Retina (tissue), 1 donor: ENCODE measurements around the gene AQP2.
A peak's percentile ranks its signal among the peaks of the same experiment; 100 is the strongest.

ENCODE experiments used
- DNase-seq: peaks from one replicate; pipeline ENCODE4 v3.0.0-alpha.2; 2016

The AQP2 gene

DNA sequence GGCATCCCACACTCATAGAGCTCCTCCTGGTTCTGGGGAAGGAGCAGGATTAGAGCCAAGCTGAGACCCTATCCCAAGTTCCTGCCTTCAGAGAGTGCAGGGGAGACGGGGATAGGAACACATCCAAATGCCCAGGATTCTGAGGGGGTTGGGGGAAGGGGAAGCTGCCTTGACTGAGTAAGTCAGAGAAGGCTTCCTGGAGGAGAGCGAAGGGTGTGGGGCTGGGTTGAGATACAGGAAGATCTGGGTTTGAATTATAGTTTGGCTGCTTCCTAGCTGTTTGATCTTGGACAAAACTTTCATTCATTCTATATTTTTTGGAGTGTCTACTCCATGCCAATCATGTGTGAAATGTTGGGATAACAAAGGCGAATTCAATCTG is 8.0 kb upstream of the AQP2 start:
- no peak for DNase-seq

- peak; percentile 25 for DNase-seq
Observed at GRCh38 chr12:49942921-49943624, 7.5 kb upstream of the AQP2 start.

DNA sequence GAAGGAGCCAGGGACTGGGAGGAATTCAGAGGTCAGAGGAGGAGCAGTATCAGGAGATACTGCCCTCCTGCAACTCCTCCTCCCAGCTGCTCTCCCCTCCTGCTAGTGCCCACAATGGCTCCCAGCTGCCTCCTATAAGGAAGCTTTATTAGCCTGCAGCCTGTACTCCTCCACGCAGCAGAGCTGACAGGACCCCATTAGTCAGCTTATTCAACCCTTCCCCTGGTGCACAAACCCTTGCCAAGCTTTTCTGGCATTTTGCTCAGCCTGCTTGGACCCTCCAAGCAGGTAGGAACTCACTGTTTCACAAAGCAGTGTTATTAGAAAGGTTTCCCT is 6.9 kb upstream of the AQP2 start:
- no peak for DNase-seq

DNA sequence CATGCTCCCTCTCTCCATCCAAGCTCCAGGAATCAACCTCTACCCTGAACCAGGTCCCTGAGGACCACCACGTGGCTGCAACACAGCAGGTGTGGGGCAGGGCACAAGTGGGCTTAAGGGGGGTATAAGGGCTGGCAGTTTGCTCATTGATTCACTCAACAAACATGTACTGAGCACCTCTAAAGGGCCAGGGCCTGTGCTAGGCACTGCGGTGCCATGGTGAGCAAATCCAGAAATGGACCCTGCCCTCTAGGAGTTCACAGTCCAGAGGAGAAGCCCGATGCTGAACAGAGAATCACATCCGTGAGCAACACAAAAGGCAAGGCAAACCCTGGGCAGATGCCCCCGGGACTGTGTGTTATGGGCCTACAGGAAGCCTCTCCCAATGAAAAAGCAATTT is 6.5 kb upstream of the AQP2 start:
- no peak for DNase-seq

DNA sequence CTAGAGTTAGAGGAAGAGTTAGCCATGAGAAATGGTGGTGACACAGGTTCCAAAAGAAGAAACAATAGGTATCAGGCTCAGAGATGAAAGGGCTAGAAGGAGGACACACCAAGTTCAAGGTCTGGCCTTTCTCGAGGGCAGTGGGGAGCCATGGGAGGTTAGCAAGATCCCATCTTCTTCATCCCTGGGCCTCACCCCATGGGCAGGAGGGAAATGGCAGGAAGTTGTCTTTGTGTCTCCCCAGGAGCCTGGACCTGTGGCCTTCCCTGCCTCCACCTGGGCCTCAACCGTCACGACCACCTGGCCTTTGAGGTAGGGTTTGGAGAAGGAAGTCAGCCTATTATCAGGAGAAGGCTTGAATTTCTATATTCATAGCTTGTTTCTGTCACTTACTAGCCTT is 5.8 kb upstream of the AQP2 start:
- no peak for DNase-seq

GRCh38 chr12:49945394-49946080 is 5.0 kb upstream of the AQP2 start:
- peak; percentile 93 for DNase-seq

- DNase-seq = no peak
Observed at GRCh38 chr12:49946086-49946485, 4.5 kb upstream of the AQP2 start.

- DNase-seq = no peak
Observed at GRCh38 chr12:49946497-49946896, 4.0 kb upstream of the AQP2 start.

DNA sequence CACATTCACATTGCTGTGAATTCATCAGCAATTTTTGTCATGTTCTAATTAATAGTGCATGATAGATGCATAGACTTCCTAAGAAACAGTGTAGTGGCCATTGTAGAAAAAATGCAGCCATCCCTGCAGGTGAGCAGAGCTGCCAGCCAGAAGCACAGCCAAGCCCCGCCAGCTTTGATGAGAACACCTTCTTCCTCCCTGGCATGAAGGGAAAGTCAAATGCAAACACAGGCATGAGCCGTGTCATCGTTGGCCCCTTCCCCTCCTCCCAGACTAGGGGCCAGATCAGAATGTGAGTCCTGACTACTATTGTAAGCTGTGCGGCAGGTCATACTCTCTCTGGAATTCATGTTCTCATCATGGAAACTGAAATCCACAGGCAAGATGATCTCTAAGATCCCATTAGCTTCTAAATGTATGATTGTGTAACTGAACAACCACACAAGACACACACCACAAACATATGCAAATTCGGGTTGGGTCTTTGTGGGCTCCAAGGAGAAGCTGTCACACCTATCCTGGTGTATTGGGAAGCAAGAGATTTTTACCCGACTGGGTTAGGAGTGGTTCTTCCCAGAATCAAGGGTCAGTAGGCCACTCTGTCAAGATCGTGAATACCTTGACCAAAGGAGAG is 2.8 kb upstream of the AQP2 start:
- no peak for DNase-seq

- no peak for DNase-seq
Observed at GRCh38 chr12:49948866-49949845, 1.4 kb upstream of the AQP2 start.

- no peak for DNase-seq
Observed at GRCh38 chr12:49949866-49950265, 671 bp upstream of the AQP2 start.

DNA sequence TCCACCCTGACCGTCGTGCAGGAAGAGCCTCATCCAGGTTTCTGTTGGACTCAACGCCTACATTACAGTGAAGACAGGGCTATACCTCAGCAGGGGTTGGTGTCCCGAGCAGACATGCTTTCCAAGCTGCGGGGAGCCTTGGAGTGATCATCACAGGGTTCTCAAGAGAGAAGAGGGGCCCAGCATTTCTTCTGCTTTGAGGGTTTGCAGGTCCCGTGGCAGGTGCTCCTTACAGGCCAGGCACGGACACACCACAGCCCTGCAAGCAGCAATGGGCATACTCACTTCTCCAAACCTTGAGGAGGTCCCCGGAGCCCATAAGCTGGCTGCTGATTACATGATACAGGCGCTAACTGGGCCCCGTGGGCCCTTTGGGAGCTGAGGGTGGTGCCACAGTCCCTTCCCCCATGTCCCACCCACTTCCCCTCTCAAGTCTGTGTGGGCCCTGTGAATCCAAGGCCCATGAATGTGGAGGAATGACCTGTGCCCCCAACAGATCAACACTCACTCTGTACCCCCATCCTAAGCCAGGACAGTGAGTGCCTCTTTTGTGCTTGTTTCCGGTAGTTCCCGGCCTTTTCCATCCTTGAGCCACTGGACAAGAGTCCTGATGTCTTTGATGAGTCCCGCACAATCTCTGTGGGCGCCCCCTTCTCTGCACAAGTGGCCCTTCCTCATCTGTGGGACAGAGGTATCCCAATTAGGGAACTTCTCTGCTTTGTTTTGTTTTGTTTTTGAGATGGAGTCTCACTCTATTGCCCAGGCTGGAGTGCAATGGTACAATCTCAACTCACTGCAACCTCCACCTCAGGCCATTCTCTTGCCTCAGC is 1.1 kb downstream of the AQP2 start:
- DNase-seq = no peak

GRCh38 chr12:49952391-49953055 is 2.0 kb downstream of the AQP2 start:
- DNase-seq = no peak

GRCh38 chr12:49953151-49953550 is 2.6 kb downstream of the AQP2 start:
- DNase-seq = no peak

DNA sequence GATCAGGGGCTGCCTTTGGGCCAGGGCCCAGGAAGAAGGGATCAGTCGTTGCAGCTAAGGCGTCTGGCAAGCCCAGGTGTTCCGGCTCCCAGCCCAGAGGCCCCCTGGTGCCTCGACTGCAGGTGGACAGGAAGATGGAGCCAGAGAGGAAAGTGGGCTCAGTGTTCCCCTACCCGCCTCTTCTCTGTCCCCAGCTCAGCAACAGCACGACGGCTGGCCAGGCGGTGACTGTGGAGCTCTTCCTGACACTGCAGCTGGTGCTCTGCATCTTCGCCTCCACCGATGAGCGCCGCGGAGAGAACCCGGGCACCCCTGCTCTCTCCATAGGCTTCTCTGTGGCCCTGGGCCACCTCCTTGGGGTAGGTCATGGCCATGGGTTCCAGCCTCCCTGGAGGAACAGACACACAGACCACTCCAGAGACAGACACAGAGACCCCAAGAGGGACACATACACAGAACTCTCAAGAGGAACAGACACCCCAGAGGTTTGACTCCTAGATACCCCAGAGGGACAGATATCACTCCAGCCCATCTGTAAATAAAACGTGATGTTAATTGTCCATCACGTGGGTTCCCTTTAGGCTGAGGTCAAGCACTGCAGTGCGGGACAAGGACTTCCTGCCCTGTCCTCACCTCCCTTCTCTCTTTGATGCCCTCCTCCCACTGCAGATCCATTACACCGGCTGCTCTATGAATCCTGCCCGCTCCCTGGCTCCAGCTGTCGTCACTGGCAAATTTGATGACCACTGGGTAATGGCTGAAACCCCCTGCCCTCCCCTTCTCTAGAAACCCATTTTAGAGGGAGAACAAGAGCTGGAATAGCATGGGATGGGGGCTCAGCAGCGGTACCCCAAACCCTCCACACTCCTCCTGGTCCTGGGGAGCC is 3.7 kb downstream of the AQP2 start:
- no peak for DNase-seq

GRCh38 chr12:49954863-49955830 is 4.6 kb downstream of the AQP2 start:
- DNase-seq = no peak

- no peak for DNase-seq
Observed at GRCh38 chr12:49955899-49956662, 5.5 kb downstream of the AQP2 start.
